ENCODE measurements around the gene FBXO42. TPM values are rescaled to one million over a fixed set of nuclear protein-coding genes. Genes with fewer than 3 reads are reported as not detected.

FBXO42 gene
- total RNA-seq, 1 donor from 2014 or later, result 21.0 TPM

DNA sequence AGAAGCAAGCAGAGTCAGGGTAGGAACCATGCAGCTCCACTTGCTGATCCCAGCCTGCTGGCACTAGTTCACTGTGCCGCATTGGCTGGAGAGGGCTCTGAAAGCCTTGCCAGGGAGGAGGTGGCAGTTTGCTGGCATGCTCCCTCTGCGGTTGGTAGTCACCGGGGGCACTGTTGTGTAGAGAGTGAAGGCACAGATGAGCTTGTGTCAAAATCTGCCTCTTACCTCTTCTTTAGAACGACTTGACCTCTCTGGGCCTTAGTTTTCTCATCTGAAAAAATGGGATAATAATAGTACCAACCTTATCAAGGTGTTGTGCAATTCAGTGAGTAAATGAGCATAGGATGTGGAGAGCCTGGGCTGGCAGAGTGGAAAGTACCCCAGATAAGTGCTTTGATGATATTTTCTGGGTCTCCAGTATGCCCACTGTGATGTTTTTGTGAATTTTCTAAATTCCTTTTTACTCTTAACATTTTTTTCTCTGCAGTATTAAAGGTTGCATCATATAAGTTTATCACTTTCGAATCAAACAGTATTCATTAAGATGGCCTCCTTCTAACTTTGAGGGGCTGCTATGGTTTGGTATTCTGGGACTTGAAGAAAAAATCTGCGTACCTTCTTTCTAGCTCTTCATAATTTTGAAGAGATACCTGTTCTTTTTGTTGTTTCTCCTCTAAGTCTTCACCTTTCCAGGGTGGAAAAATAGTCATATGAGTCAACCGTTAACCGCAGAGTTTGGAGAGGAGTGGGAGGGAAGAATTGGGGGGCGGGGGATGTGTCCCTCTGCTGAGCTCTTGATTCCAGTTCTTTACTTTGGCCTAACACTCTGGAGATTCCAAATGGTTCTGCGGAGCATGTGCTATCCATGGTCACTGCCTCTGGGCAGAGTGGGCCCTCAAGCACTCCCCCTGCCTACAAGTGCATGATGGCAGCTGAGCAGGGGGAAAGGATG lies 41.6 kb upstream of the FBXO42 start:
- TF ChIP-seq, protein P1, sequence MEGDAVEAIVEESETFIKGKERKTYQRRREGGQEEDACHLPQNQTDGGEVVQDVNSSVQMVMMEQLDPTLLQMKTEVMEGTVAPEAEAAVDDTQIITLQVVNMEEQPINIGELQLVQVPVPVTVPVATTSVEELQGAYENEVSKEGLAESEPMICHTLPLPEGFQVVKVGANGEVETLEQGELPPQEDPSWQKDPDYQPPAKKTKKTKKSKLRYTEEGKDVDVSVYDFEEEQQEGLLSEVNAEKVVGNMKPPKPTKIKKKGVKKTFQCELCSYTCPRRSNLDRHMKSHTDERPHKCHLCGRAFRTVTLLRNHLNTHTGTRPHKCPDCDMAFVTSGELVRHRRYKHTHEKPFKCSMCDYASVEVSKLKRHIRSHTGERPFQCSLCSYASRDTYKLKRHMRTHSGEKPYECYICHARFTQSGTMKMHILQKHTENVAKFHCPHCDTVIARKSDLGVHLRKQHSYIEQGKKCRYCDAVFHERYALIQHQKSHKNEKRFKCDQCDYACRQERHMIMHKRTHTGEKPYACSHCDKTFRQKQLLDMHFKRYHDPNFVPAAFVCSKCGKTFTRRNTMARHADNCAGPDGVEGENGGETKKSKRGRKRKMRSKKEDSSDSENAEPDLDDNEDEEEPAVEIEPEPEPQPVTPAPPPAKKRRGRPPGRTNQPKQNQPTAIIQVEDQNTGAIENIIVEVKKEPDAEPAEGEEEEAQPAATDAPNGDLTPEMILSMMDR (IDR thresholded peaks at IDR 0.05), result no peak
- Histone ChIP-seq H3K27ac (no peak overlapping the region), H3K27me3 (no peaks in the 10 kb centered on the region), H3K36me3 (peaks cover 48% of the 10 kb centered on the region), H3K4me3 (no peak overlapping the region), H3K9me3 (no peaks in the 10 kb centered on the region), H3K4me1 (peaks cover 24% of the 10 kb centered on the region)
- DNase-seq (no peak), ATAC-seq (no peak)
- intact Hi-C loops (cut with DNase I), result no loop called here

GRCh38 chr1:16392740-16393569 lies 40.7 kb upstream of the FBXO42 start:
- peaks cover 48% of the 10 kb centered on the region for H3K36me3 ChIP-seq
- TF ChIP-seq, protein P1 (IDR thresholded peaks at IDR 0.05), result no peak
- H3K27me3 ChIP-seq, result no peaks in the 10 kb centered on the region
- intact Hi-C loops (cut with DNase I), result no loop called here
- DNase-seq (no peak), ATAC-seq (no peak)
- H3K4me1 ChIP-seq, result peaks cover 33% of the 10 kb centered on the region
- H3K9me3 ChIP-seq, result no peaks in the 10 kb centered on the region
- H3K27ac ChIP-seq, result no peak overlapping the region
- no peak overlapping the region for H3K4me3 ChIP-seq

DNA sequence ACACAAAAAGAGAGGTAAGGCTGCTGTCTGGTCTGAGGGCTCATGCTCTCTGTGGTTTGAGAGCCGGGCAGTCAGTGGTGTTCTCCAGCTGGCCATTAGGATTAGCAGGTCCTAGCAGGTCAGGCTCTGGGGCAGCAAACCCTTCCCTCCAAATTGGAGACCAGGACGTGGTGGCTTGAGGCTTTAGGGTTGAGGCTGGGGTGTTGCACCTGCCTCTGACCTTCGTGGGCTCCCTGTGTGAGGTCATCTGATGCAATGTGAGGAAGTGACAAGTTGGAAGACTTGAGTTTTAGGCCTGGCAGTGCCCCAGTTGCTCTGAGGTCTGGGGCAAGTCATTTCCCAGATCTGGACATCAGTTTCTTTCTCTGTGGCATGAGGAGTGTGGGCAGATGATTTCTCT lies 39.1 kb upstream of the FBXO42 start:
- DNase-seq, result no peak
- ATAC-seq, result peak; percentile 39
- H3K27me3 ChIP-seq, result no peaks in the 10 kb centered on the region
- peaks cover 40% of the 10 kb centered on the region for H3K4me1 ChIP-seq
- intact Hi-C loops (cut with DNase I), result no loop called here
- peaks cover 33% of the 10 kb centered on the region for H3K36me3 ChIP-seq
- H3K9me3 ChIP-seq, result no peaks in the 10 kb centered on the region
- H3K27ac ChIP-seq, result no peak overlapping the region
- TF ChIP-seq, protein P1 (IDR thresholded peaks at IDR 0.05), result no peak
- H3K4me3 ChIP-seq, result no peak overlapping the region

- H3K27ac ChIP-seq, result peak overlapping the region; percentile 58
- DNase-seq (peak; percentile 77), ATAC-seq (peak; percentile 80)
- TF ChIP-seq, protein P1 (IDR thresholded peaks at IDR 0.05), result no peak
- H3K27me3 ChIP-seq, result no peaks in the 10 kb centered on the region
- intact Hi-C loops (cut with DNase I), result no loop called here
- H3K9me3 ChIP-seq, result no peaks in the 10 kb centered on the region
- H3K4me3 ChIP-seq, result peak overlapping the region; percentile 34
- H3K4me1 ChIP-seq, result peaks cover 46% of the 10 kb centered on the region
- no peaks in the 10 kb centered on the region for H3K36me3 ChIP-seq
Observed at GRCh38 chr1:16387201-16388188, 35.2 kb upstream of the FBXO42 start.

Data from upper lobe of right lung (tissue), 1 donor.